Activated naive CD8-positive, alpha-beta T cell treated with anti-CD3 and anti-CD28 coated beads, Interleukin-2, amount 10 ng/mL, durations not matched to agents 7 days and 5 days (primary cell): Measurements from ENCODE around the gene CLP1. TPM values are rescaled to one million over a fixed set of nuclear protein-coding genes. Genes with fewer than 3 reads are reported as not detected.
"Not testable (repeated sequence)": the region's sequence is repeated elsewhere in the genome, so short reads cannot be mapped to it uniquely, and the experiment has no call there.

Experiments
- ATAC-seq: fragments of 150-1000 bp; cut with Tn5 transposase; one replicate; pipeline ENCODE4 v1.10.0; 2021; ENCODE audit warnings: low read depth, moderate library complexity
- POLR2A ChIA-PET: fragments of 350-600 bp; sonication (Branson Sonifier 250); formaldehyde crosslinking; loops from one replicate; lab custom pipeline; 2021; ENCODE audit warnings: antibody characterized with exemption; lab: Charles Lee
- DNase-seq: peaks from one replicate; pipeline ENCODE4 v3.0.0; 2021
- H3K27ac Mint-ChIP-seq: one replicate; pipeline ENCODE4 v1.8.0; 2022; ENCODE audit warnings: mild to moderate bottlenecking, mixed read lengths
- H3K27me3 Mint-ChIP-seq: one replicate; pipeline ENCODE4 v1.8.0; 2022; ENCODE audit warnings: mild to moderate bottlenecking, moderate library complexity, mixed read lengths
- H3K36me3 Mint-ChIP-seq: one replicate; pipeline ENCODE4 v1.8.0; 2021; ENCODE audit warnings: mild to moderate bottlenecking, mixed read lengths
- H3K4me1 Mint-ChIP-seq: one replicate; pipeline ENCODE4 v1.8.0; 2021; ENCODE audit warnings: mixed read lengths
- H3K4me3 Mint-ChIP-seq: one replicate; pipeline ENCODE4 v1.8.0; 2022; ENCODE audit warnings: mild to moderate bottlenecking, moderate library complexity, mixed read lengths
- H3K9me3 Mint-ChIP-seq: one replicate; pipeline ENCODE4 v1.8.0; 2021; ENCODE audit warnings: mixed read lengths
- microRNA-seq: library from miRNA; unstranded; fragments of <30 nt; microRNA quantifications from one replicate; pipeline ENCODE4 v1.2.0, GENCODE V29; 2022
- total RNA-seq, 2 experiments: library from RNA; stranded (reverse); gene quantifications; one replicate each; pipeline ENCODE4 v1.2.3, GENCODE V29; 2021

The CLP1 gene
- total RNA-seq, 2 experiments from 2014 or later, result 17.3 to 18.2 TPM

GRCh38 chr11:57690474-57690873 is 32.9 kb downstream of the CLP1 start:
- ATAC-seq, H3K27me3 Mint-ChIP-seq, H3K27ac Mint-ChIP-seq, H3K9me3 Mint-ChIP-seq, H3K4me1 Mint-ChIP-seq, DNase-seq, H3K4me3 Mint-ChIP-seq, POLR2A ChIA-PET: not testable (repeated sequence)
- H3K36me3 Mint-ChIP-seq, result peaks cover 30% of the 10 kb centered on the region

DNA sequence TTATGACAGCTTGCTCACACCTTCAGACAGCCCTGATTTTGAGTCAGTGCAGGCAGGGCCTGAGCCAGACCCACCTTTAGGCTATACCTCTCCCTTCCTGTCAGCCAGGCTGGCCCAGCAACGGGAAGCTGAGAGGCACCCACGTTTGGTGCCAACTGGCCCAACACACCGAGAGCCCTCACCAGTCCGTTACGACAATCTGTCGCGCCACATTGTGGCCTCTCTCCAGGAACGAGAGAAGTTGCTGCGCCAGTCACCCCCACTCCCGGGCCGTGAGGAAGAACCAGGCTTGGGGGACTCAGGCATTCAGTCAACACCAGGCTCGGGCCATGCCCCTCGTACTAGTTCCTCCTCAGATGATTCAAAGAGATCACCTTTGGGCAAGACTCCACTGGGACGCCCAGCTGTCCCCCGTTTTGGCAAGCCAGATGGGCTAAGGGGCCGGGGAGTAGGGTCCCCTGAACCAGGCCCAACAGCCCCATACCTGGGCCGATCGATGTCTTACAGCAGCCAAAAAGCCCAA is 41.3 kb downstream of the CLP1 start:
- peaks cover 27% of the 10 kb centered on the region for H3K36me3 Mint-ChIP-seq
- no peaks in the 10 kb centered on the region for H3K4me1 Mint-ChIP-seq
- H3K27ac Mint-ChIP-seq, result no peak overlapping the region
- no peak overlapping the region for H3K4me3 Mint-ChIP-seq
- ATAC-seq, result no peak
- POLR2A ChIA-PET, result interaction anchor here (1.3 kb wide), 1 partner anchor 13 kb away, joined by 5 read pairs; the partner anchor contains the start of genes MED19 and TMX2
- H3K27me3 Mint-ChIP-seq, result no peaks in the 10 kb centered on the region
- H3K9me3 Mint-ChIP-seq, result no peaks in the 10 kb centered on the region
- DNase-seq, result no peak

DNA sequence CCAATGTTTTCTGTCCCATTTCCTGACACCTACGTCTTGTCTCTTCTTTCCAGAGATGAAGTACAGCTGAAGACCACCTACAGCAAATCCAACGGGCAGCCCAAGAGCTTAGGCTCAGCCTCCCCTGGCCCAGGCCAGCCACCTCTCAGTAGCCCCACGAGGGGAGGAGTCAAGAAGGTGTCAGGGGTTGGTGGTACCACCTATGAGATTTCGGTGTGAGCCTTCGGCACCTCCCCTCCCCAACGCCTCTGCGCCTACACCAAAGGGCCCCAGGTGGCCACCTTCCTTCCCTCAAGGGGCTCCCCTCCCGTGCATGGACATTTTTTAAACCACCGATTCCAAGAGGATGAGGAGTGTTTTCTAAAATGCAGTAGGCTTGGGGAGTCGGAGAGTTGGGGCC is 42.3 kb downstream of the CLP1 start:
- ATAC-seq, result no peak
- POLR2A ChIA-PET, result no interaction called here
- no peak overlapping the region for H3K4me3 Mint-ChIP-seq
- H3K9me3 Mint-ChIP-seq, result no peaks in the 10 kb centered on the region
- H3K4me1 Mint-ChIP-seq, result no peaks in the 10 kb centered on the region
- H3K36me3 Mint-ChIP-seq, result peaks cover 34% of the 10 kb centered on the region
- DNase-seq, result no peak
- H3K27me3 Mint-ChIP-seq, result no peaks in the 10 kb centered on the region
- no peak overlapping the region for H3K27ac Mint-ChIP-seq

DNA sequence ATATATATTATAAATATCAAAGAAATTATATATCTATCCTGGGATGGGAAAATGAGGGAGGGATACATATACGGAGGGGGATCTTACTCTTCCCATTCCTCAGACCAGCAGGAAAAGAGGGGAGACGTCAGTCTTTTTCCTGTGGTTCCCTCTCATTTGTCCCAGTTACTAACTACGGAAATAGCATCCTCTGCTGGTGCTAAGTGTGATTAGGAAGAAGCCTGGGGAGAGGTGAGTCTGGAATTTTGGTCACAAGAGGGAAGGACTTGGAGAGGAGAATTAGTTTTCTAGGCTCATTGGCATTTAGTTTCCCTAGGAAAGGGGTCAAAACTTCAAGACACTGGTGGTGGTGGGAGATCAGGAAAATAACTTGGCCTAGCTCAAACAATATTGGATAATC is 42.9 kb downstream of the CLP1 start:
- Mint-ChIP-seq H3K27me3 (no peaks in the 10 kb centered on the region), H3K9me3 (no peaks in the 10 kb centered on the region), H3K4me1 (no peaks in the 10 kb centered on the region), H3K27ac (no peak overlapping the region), H3K36me3 (peaks cover 34% of the 10 kb centered on the region), H3K4me3 (no peak overlapping the region)
- POLR2A ChIA-PET, result interaction anchor here (1.1 kb wide), 1 partner anchor 11 kb away, joined by 4 read pairs; the partner anchor contains the start of gene MED19
- ATAC-seq (no peak), DNase-seq (no peak)

GRCh38 chr11:57703341-57703740 is 45.8 kb downstream of the CLP1 start:
- DNase-seq, result no peak
- Mint-ChIP-seq H3K27me3 (no peaks in the 10 kb centered on the region), H3K9me3 (no peaks in the 10 kb centered on the region), H3K4me1 (peaks cover 4% of the 10 kb centered on the region), H3K27ac (no peak overlapping the region), H3K4me3 (no peak overlapping the region), H3K36me3 (peaks cover 27% of the 10 kb centered on the region)
- POLR2A ChIA-PET, result interaction anchor here (0.7 to 1.2 kb wide), 3 partner anchors 8 to 36 kb away, joined by 5 to 7 read pairs (median 6); partner anchors contain the start of gene MED19
- ATAC-seq, result no peak

GRCh38 chr11:57704932-57705331 is 47.4 kb downstream of the CLP1 start:
- H3K27me3 Mint-ChIP-seq, result no peaks in the 10 kb centered on the region
- peaks cover 12% of the 10 kb centered on the region for H3K4me1 Mint-ChIP-seq
- no peak overlapping the region for H3K27ac Mint-ChIP-seq
- H3K4me3 Mint-ChIP-seq, result no peak overlapping the region
- ATAC-seq, result no peak
- no peak for DNase-seq
- POLR2A ChIA-PET, result no interaction called here
- H3K9me3 Mint-ChIP-seq, result no peaks in the 10 kb centered on the region
- peaks cover 21% of the 10 kb centered on the region for H3K36me3 Mint-ChIP-seq

DNA sequence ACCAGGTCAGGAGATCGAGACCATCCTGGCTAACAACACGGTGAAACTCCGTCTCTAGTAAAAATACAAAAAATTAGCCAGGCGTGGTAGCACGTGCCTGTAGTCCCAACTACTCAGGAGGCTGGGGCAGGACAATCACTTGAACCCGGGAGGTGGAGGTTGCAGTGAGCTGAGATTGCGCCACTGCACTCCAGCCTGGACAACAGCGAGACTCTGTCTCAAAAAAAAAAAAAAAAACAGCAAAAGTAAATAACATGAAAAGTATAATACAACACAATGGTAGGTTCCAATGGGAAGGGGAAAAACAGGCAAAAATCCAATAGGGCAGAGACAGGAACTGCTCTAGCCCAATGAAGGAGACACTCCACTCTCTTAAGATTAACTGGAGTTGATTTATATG is 47.9 kb downstream of the CLP1 start:
- POLR2A ChIA-PET, H3K27me3 Mint-ChIP-seq, DNase-seq, H3K27ac Mint-ChIP-seq, H3K4me3 Mint-ChIP-seq, ATAC-seq, H3K9me3 Mint-ChIP-seq: not testable (repeated sequence)
- peaks cover 22% of the 10 kb centered on the region for H3K36me3 Mint-ChIP-seq
- peaks cover 15% of the 10 kb centered on the region for H3K4me1 Mint-ChIP-seq

DNA sequence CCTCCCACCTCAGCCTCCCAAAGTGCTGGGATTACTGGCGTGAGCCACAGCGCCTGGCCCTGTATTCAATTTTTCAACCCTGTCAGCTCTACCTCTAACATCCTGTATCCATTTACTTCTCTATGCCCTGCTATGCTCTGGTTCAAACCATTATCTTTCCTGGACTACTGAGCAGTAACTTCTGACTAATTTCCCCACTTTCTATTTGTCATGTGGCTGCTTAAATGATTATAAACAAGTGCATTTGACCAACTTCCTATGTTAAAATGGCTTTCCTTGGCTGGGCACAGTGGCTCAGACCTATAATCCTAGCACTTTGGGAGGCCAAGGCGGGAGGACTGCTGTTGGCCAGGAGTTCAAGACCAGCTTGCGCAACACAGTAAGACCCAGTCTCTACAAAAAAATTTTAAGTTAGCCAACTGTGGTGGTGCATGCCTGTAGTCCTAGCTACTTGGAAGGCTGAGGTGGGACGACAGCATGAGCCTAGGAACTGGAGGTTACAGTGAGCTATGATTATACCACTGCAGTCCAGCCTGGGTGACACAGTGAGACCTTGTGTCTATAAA is 52.3 kb downstream of the CLP1 start:
- H3K4me3 Mint-ChIP-seq, result no peak overlapping the region

More for the DNA sequence above, 52.3 kb downstream of the CLP1 start:
- Mint-ChIP-seq H3K27me3 (no peaks in the 10 kb centered on the region), H3K36me3 (peaks cover 6% of the 10 kb centered on the region), H3K4me1 (peaks cover 36% of the 10 kb centered on the region), H3K27ac (no peak overlapping the region), H3K9me3 (no peaks in the 10 kb centered on the region)
- ATAC-seq (no peak), DNase-seq (no peak)
- POLR2A ChIA-PET, result interaction anchor here (1.0 kb wide), 1 partner anchor 8 kb away, joined by 3 read pairs; no protein-coding TSS in a partner anchor

Small RNAs within 50 kb of the gene (microRNA-seq; reads per million reads assigned to microRNA genes)
- 1,304 reads per million, percentile 81 among the genes with 10 or more reads in this experiment for gene MIR130A

Other genes with a start within 250 kb of the CLP1 start
- gene SLC43A3, start 230.6 kb upstream of the CLP1 start, total RNA-seq, result 10 to 100 TPM; 67.4 to 67.8 TPM
- 1 to 10 TPM in 1 of 2 experiments, under 1 TPM in 1; 0.96 to 1.6 TPM for gene RTN4RL2, start 197.2 kb upstream of the CLP1 start, total RNA-seq
- gene SLC43A1, start 142.1 kb upstream of the CLP1 start, total RNA-seq, result 10 to 100 TPM; 28.2 to 28.8 TPM
- 10 to 100 TPM; 44.0 to 48.1 TPM for gene TIMM10, start 127.0 kb upstream of the CLP1 start, total RNA-seq
- not detected for gene SMTNL1, start 120.2 kb upstream of the CLP1 start, total RNA-seq
- 100 to 1,000 TPM; 220 to 221 TPM for gene UBE2L6, start 90.1 kb upstream of the CLP1 start, total RNA-seq
- under 1 TPM; 0.45 to 0.61 TPM for gene SERPING1, start 60.1 kb upstream of the CLP1 start, total RNA-seq
- 1 to 10 TPM; 6.9 to 7.1 TPM for gene YPEL4, start 7.8 kb upstream of the CLP1 start, total RNA-seq
- gene ZDHHC5, start 10.4 kb downstream of the CLP1 start, total RNA-seq, result 10 to 100 TPM; 76.3 to 78.4 TPM
- gene MED19, start 54.5 kb downstream of the CLP1 start, total RNA-seq, result 10 to 100 TPM; 13.1 to 14.0 TPM
- 10 to 100 TPM; 61.6 to 64.7 TPM for gene TMX2, start 54.8 kb downstream of the CLP1 start, total RNA-seq
- 100 to 1,000 TPM; 176 to 178 TPM for gene SELENOH, start 83.7 kb downstream of the CLP1 start, total RNA-seq
- not detected for gene BTBD18, start 94.1 kb downstream of the CLP1 start, total RNA-seq
- gene CTNND1, start 104.0 kb downstream of the CLP1 start, total RNA-seq, result 10 to 100 TPM in 1 of 2 experiments, 1 to 10 TPM in 1; 9.3 to 11.2 TPM